Smooth muscle cell (in vitro differentiated cells): ENCODE measurements around the gene PDE4B. TPM values are rescaled to one million over a fixed set of nuclear protein-coding genes. Genes with fewer than 3 reads are reported as not detected.

Experiments used
- DNase-seq: peaks from one replicate; lab custom pipeline; 2025; ENCODE audit not compliant: unreplicated experiment; lab: John Stamatoyannopoulos, UW
- H2AFZ ChIP-seq: fragments of 200-600 bp; sonication (generic); 2 replicates; pipeline ENCODE4 v1.6.0; 2016; ENCODE audit warnings: antibody characterized with exemption, low read depth, mild to moderate bottlenecking
- H3F3A ChIP-seq: fragments of 200-600 bp; sonication (generic); 2 replicates; pipeline ENCODE4 v1.6.0; 2017; ENCODE audit warnings: antibody characterized with exemption, low read depth
- H3K27ac ChIP-seq: fragments of 200-600 bp; sonication (generic); 2 replicates; pipeline ENCODE4 v1.5.1; 2016; ENCODE audit warnings: low read depth, mild to moderate bottlenecking
- H3K27me3 ChIP-seq: fragments of 200-600 bp; sonication (generic); 2 replicates; pipeline ENCODE4 v1.6.1; 2016; ENCODE audit warnings: low read depth, mild to moderate bottlenecking
- H3K36me3 ChIP-seq: fragments of 200-600 bp; sonication (generic); 2 replicates; pipeline ENCODE4 v1.5.1; 2016; ENCODE audit warnings: low read depth
- H3K4me1 ChIP-seq: fragments of 200-600 bp; sonication (generic); 2 replicates; pipeline ENCODE4 v1.5.1; 2016; ENCODE audit warnings: low read depth
- H3K4me2 ChIP-seq: fragments of 200-600 bp; sonication (generic); 2 replicates; pipeline ENCODE4 v1.6.0; 2016; ENCODE audit warnings: mild to moderate bottlenecking
- H3K4me3 ChIP-seq: fragments of 200-600 bp; sonication (generic); 2 replicates; pipeline ENCODE4 v1.5.1; 2016; ENCODE audit warnings: mild to moderate bottlenecking
- H3K79me2 ChIP-seq: fragments of 200-600 bp; sonication (generic); 2 replicates; pipeline ENCODE4 v1.6.0; 2016; ENCODE audit warnings: low read depth, mild to moderate bottlenecking
- H3K9ac ChIP-seq: fragments of 200-600 bp; sonication (generic); 2 replicates; pipeline ENCODE4 v1.6.0; 2016; ENCODE audit warnings: low read depth
- H3K9me3 ChIP-seq: fragments of 200-600 bp; sonication (generic); replicated peaks from 2 replicates; pipeline ENCODE4 v1.5.1; 2016; ENCODE audit warnings: low read depth
- H4K20me1 ChIP-seq: fragments of 200-600 bp; sonication (generic); 2 replicates; pipeline ENCODE4 v1.6.0; 2016; ENCODE audit warnings: low read depth
- WGBS: methylation state at CpG from one replicate; pipeline ENCODE4 v1.1.7; 2016; ENCODE audit warnings: low lambda C conversion rate; 5-methylcytosine and 5-hydroxymethylcytosine counted together
- polyA plus RNA-seq: library from polyadenylated mRNA; unstranded; fragments of >200 nt; fragmentation: Nextera tagmentation; extraction: Ambion mirVana; gene quantifications from 2 replicates; pipeline ENCODE4 v1.2.1, GENCODE V29; 2016
- total RNA-seq: library from RNA; depleted of rRNA; stranded (reverse); fragments of >200 nt; gene quantifications from 2 replicates; pipeline ENCODE4 v1.2.3, GENCODE V29; 2014
- TF ChIP-seq, protein P1 (sequence below): fragments of 200-600 bp; sonication (generic); IDR thresholded peaks from 2 replicates; pipeline ENCODE4 v1.5.1; 2017; ENCODE audit warnings: borderline replicate concordance, mild to moderate bottlenecking, antibody characterized with exemption; ENCODE audit not compliant: insufficient read depth, poor library complexity, severe bottlenecking

Gene PDE4B
- total and polyA plus RNA-seq, 2 experiments from 2014 or later: 18.5 to 24.8 TPM

DNA sequence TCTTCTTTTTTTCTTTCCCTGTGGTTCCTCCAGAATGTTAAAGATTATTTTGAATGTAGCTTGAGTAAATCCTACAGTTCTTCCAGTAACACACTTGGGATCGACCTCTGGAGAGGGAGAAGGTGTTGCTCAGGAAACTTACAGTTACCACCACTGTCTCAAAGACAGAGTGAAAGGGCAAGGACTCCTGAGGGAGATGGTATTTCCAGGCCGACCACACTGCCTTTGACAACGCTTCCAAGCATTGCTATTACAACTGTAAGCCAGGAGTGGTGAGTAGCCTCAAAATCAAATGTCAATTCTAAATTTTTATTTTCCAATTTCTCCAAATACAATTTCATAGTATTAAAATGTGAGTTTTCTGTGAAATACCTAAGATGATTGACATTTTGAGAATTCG, 125.9 kb downstream of the PDE4B start:
- Histone ChIP-seq H3K27me3 (no peaks in the 10 kb centered on the region), H2AFZ (peak overlapping the region; percentile 62), H3K4me2 (no peak overlapping the region), H3F3A (no peaks in the 10 kb centered on the region), H3K79me2 (no peaks in the 10 kb centered on the region), H3K9ac (no peak overlapping the region), H3K4me3 (no peak overlapping the region), H3K4me1 (no peaks in the 10 kb centered on the region), H3K36me3 (no peaks in the 10 kb centered on the region), H4K20me1 (no peaks in the 10 kb centered on the region), H3K9me3 (no peaks in the 10 kb centered on the region), H3K27ac (no peak overlapping the region)
- 64% methylated on average over 4 of the region's 4 CpGs for WGBS
- TF ChIP-seq, protein P1, sequence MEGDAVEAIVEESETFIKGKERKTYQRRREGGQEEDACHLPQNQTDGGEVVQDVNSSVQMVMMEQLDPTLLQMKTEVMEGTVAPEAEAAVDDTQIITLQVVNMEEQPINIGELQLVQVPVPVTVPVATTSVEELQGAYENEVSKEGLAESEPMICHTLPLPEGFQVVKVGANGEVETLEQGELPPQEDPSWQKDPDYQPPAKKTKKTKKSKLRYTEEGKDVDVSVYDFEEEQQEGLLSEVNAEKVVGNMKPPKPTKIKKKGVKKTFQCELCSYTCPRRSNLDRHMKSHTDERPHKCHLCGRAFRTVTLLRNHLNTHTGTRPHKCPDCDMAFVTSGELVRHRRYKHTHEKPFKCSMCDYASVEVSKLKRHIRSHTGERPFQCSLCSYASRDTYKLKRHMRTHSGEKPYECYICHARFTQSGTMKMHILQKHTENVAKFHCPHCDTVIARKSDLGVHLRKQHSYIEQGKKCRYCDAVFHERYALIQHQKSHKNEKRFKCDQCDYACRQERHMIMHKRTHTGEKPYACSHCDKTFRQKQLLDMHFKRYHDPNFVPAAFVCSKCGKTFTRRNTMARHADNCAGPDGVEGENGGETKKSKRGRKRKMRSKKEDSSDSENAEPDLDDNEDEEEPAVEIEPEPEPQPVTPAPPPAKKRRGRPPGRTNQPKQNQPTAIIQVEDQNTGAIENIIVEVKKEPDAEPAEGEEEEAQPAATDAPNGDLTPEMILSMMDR: no peak
- no peak for DNase-seq

- no peak for DNase-seq
- H3K27me3 ChIP-seq: no peaks in the 10 kb centered on the region
- peaks cover 2% of the 10 kb centered on the region for H3K9me3 ChIP-seq
- no peak overlapping the region for H3K4me3 ChIP-seq
- no peak overlapping the region for H3K4me2 ChIP-seq
- H3K9ac ChIP-seq: no peak overlapping the region
- H2AFZ ChIP-seq: peak overlapping the region; percentile 38
- TF ChIP-seq, protein P1: no peak
- H3K79me2 ChIP-seq: no peaks in the 10 kb centered on the region
- peak overlapping the region; percentile 53 for H3K27ac ChIP-seq
- WGBS: 21% methylated on average over 4 of the region's 4 CpGs
- H3K36me3 ChIP-seq: no peaks in the 10 kb centered on the region
- no peaks in the 10 kb centered on the region for H3K4me1 ChIP-seq
- H3F3A ChIP-seq: no peaks in the 10 kb centered on the region
- H4K20me1 ChIP-seq: no peaks in the 10 kb centered on the region
Observed at GRCh38 chr1:65921446-65921845, 128.8 kb downstream of the PDE4B start.

GRCh38 chr1:65924471-65924870, 131.8 kb downstream of the PDE4B start:
- Histone ChIP-seq H3K4me3 (no peak overlapping the region), H3K4me2 (no peak overlapping the region), H3F3A (no peaks in the 10 kb centered on the region), H3K9me3 (peaks cover 8% of the 10 kb centered on the region), H3K79me2 (no peaks in the 10 kb centered on the region), H3K36me3 (no peaks in the 10 kb centered on the region), H3K4me1 (no peaks in the 10 kb centered on the region), H3K9ac (no peak overlapping the region), H4K20me1 (no peaks in the 10 kb centered on the region), H3K27ac (peak overlapping the region; percentile 14), H2AFZ (no peak overlapping the region), H3K27me3 (no peaks in the 10 kb centered on the region)
- TF ChIP-seq, protein P1: no peak
- no peak for DNase-seq

GRCh38 chr1:65938506-65938905, 145.8 kb downstream of the PDE4B start:
- Histone ChIP-seq H3K27me3 (no peaks in the 10 kb centered on the region), H3K9me3 (peaks cover 6% of the 10 kb centered on the region), H3K9ac (no peak overlapping the region), H3K4me2 (no peak overlapping the region), H4K20me1 (no peaks in the 10 kb centered on the region), H3F3A (no peaks in the 10 kb centered on the region), H3K4me1 (no peaks in the 10 kb centered on the region), H2AFZ (no peak overlapping the region), H3K79me2 (no peaks in the 10 kb centered on the region), H3K36me3 (no peaks in the 10 kb centered on the region), H3K4me3 (no peak overlapping the region), H3K27ac (no peak overlapping the region)
- TF ChIP-seq, protein P1: no peak
- DNase-seq: no peak
